ENCODE results near the gene RERE.

Gene RERE

GRCh38 chr1:8370905-8371315, 446.5 kb downstream of the RERE start:
- no peak for ATAC-seq

- ATAC-seq = no peak
Measured at GRCh38 chr1:8370046-8370881, 447.2 kb downstream of the RERE start.

DNA sequence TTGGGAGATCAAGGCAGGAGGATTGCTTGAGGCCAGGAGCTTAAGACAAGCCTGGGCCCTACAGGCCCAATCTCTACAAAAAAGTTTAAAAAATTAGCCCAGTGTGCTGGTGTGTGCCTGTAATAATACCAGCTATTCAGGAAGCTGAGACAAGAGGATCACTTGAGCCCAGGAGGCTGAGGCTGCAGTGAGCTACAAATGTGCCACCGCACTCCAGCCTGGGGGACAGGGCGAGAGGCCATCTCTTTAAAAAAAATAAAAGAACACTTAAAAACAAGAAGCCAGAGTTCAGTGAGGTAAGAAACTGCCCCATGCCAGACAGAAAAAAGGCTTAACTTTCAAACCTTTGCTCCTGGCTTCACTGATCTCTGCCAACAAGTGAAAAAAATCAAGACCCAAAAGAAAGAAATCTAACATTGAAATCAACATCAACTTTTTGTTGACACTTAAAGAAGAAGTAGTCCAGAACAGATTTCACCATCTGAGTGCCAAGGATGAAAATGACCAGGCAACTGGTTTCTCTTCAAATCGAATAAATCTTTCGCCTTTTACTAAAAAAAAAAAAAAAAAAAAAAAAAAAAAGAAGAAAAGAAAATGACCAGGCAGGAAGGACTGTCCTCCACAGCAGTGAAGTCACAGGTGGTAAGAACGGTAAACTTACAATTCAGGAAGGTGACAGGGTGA, 448.3 kb downstream of the RERE start:
- ATAC-seq = no peak

- no peak for ATAC-seq
Measured at GRCh38 chr1:8367571-8368194, 449.8 kb downstream of the RERE start.

GRCh38 chr1:8365661-8366362, 451.6 kb downstream of the RERE start:
- no peak for ATAC-seq

DNA sequence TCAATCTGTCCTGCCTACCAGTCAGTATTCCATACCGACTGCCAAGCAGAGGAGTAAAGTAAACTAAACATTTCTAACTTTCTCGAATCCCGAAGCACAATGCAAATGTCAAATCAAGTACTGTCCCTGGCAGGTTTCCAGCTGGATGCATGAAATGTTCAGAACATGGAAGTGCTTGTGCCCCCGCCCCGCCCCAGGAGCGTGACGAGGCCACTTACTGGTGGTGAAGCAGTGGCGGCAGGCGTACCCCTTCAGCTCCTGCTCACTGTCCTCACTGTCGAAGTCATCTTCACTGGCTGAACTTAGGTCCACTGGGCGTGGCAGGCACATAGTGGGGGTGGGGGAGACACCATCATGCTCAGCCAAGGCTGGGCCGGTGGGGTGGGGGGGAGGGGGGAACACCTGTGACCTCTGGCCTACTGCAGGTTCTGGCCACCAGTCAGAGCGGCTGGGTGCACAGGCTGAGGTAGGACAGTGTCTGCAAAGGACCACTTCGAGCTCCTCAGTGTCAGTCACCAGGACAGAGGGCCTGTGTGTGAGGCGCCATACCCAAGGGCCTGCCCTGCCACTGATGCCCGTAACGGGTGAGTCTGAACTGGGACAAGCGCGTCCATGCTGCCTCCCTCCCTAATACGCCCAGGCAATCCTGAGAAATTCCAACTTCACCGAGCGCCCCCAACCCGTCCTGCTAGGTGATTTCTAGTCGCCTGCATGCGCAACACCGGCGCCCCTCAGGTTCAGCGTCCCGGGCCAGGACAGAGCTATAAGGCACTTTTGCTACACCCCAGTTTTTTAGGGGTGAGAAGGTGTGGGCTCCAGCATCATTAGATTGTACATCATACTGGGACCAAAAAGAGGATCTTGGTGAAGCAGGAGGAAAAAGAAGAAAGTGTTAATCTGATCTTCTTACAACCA, 452.7 kb downstream of the RERE start:
- no peak for ATAC-seq

DNA sequence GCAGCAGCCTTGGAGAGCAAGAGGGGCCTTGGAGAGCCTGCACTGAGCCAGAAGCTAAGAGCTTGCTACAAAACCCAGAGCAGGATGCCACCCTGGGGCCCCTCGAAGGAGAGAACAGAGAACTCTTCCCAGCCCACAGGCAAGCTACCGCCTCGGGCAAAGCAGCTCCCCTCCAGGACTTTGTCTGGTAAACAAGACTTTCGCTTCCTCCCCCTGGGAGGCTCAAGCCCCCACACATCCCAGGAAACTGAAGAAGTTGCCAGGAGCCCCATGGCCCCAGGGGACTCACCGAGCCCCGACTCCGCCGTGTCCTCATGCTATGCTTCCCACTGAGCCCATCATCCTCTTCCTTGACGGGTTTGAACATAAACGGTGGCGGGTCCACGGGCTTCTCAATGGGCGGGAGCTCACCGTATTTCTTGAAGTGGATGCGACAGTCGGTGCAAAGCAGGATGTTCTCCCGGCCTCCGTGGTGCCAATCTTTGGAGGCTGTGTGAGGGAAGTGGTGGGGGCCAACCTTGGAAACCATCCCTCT, 453.6 kb downstream of the RERE start:
- no peak for ATAC-seq

DNA sequence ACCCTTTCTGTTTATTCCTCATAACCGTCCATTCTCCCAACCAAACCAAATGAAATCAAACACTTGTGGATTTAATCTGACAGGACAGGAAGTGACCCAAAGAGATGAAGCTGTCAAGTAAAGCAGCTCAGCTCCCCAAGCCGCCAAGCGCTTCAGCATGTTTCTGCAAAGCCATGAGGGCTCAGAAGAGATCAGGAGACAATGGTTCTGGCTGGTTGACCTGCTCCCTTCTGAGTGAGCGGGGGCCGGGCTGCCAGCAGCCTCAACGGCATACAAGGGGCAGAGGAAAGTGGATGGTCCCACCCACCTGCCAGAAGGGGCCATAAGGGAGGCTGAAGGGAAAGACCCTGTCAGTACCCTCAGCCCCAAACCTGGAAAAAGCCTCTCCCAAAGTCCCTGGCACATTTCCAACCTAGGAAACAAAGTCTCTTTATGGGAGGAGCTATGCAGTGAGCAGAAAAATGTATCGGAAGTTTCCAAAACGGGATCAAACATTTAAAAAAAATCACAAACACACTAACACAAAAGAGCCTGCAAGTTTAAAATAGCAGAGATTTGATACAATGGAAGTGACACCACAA, 454.2 kb downstream of the RERE start:
- ATAC-seq = no peak

DNA sequence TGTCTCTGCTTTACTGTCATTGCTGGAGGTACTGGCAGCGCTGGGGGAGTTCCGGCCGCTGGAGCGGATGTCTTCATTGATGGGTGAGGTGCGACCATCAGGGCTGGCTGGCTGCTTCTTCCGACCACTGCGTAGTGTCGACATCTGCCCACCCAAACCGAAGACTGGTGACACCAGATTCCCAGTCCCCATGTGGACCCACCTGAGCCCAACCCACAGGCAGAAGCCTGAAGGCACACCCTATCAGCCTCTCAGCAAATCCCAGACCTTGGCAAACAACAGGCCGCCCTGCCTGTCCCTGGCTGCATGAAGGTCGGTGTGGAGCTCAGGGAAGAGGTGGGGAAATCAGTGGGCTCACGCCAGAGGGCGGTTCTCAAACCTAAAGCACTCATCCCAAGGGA, 454.7 kb downstream of the RERE start:
- no peak for ATAC-seq

GRCh38 chr1:8361198-8361849, 456.1 kb downstream of the RERE start:
- ATAC-seq = no peak

- no peak for ATAC-seq
Measured at GRCh38 chr1:8360493-8361197, 456.8 kb downstream of the RERE start.

DNA sequence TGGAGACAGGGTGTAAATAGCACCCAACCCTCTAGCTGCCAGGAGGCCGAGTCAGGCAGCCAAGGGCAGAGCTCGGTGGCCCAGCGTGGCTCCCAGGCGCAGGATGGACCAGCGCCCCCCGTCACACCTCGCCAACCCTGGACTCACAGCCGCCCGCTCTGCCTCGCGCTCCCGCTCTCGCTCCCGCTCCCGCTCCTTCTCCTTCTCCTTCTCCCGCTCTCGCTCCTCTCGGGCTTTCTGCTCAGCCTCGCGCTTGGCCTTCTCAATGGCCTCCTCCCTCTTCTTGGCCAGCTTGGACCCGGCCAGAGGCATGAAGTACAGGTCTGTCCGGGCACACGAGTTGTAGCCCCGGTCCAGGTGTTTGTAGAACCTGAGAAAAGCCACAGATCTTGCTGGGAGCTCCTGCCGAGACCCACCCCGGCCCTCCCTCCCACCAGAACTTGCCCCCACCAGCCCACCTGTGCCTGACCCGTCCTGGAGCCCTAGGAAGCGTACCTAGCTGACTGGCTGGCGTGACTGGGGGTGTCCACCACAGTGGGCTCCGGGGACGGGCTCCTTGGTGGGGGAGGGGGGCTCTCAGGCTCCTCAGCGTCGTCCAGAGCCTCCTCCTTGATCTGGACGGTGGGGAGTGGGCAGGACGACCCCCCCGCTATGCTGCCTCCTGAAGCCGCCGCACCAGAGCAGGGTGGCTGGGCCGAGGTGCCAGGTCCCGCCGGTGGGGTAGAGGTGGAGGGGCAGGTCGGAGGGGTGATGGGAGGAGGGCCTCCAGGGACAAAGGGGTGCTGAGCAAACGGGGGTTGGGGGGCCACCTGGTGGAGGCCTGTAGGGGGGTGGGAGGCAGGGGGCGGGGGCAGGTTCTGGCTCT, 457.6 kb downstream of the RERE start:
- ATAC-seq = no peak

- no peak for ATAC-seq
Measured at GRCh38 chr1:8358897-8359616, 458.4 kb downstream of the RERE start.

DNA sequence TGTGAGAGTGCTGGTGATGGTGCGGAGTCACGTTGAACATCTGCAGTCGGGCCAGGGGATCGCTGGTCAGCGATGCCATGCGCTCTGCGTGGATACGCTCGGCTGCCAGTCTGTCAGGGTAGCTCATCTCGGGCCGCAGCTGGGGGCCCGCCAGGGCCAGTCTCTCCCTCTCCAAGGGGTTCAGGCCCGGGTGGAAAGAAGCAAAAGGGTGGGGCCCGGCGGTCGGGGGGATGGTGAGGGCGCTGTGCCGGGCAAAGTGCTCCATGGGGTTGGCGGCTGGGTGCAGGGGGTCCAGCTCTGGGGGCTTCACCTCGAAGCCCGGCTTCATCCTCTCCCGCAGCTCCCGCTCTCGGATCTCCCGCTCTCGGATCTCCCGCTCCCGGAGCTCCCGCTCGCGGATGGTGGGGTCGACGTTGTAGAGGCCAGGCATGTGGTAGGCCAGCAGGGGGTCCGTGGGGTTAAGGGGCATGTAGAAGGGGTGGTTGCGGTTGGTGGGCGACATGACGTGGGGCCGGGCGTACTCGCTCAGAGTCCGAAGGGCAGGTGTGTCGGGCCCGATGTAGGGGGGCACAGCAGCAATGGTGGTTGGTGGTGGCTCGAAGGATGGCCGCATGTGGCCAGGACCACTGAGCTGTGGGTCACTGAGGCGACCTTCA, 459.1 kb downstream of the RERE start:
- no peak for ATAC-seq

DNA sequence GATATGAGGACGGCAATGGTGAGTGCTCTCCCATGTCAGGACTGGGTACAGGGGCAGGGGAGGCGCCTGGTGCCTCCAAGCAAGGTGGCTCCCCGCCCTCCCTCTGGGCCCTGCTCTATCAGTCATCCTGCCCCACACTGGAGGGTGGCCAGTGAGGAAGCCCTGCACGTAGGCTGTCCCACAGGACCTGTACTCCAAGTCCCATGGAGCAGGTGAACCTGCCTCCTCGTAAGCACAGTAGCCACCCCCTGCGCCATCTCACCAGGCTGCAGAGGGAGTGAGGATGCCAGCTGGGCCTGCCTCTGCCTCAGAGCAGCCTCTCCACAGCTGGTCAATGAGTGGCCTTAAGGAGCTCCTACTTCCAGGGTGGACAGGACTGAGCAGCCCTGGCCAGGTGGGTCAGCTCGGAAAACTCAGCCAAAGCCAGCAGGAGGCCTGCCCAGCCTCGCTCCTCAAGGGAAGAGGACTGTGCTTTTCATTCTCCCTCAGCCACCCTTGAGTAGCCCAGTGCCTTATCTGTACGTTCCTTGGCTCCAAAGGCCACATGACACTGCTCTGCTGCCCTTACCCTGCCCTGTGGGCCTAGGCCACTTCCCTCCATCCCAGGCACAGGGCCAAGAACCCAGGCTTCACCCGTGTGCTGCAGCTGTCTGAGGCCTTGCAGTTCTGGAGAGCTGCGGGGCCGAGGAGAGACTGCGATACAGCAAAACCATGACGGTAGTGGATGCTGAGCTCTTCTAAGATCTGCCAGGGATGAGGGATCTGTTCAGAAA, 459.9 kb downstream of the RERE start:
- no peak for ATAC-seq

GRCh38 chr1:8356256-8357209, 460.9 kb downstream of the RERE start:
- ATAC-seq = no peak
